NCI-H1048 (cell line): ENCODE measurements around the gene NAV2.
"Not testable (repeated sequence)": the region's sequence is repeated elsewhere in the genome, so short reads cannot be mapped to it uniquely, and the experiment has no call there.

ENCODE experiments used
- DNase-seq: peaks from one replicate; lab custom pipeline; 2025; lab: John Stamatoyannopoulos, UW

Gene NAV2

GRCh38 chr11:20006618-20007017 lies 294.0 kb downstream of the NAV2 start:
- not testable (repeated sequence) for DNase-seq

DNA sequence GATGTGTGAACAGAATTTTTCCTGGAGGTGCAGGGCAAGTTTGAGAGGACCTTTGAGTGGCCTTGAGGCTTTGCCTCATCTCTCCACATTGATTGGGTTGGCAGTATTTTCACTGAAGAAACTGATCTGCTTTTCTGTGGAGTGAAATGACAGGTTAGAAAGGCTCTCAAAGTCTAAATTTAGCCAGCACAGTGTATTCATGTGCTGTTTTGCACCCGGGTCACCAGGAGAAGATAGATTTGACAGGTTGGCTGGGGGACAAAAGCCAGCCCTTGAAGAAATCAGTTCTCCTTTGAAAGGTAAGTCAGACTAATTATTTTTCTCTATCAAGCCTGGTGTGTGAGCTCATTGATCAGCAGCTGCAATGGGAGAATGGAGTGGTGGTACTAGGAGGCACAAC lies 294.7 kb downstream of the NAV2 start:
- DNase-seq, result no peak

DNA sequence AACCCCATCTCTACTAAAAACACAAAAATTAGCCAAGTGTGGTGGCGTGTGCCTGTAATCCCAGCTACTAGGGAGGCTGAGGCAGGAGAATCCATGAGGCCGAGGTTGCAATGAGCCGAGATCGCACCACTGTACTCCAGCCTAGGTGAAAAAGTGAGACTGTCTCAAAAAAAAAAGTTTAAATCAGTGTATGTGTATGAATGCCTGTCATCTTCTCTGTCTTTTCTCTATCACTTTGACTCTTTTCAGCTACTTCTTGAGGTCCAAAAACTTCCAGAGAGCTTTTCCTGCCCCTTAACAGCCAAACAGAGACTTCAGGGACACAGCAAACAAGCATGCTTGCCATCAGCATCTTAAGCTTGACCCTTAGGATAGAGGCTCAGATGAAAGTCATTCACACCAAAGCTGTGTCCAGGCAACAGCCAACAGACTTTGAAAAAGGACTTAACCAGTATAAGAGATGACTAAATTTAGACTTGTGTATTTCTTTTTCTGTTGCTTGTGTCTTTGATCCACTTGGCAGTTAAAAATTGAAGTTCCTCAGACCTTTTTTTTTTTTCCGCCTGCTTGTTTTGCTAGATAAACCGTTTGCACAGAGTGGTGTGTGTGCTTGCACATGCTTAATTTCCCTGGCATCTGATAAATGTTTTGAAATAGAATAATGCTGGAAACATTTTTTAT lies 295.7 kb downstream of the NAV2 start:
- no peak for DNase-seq

DNA sequence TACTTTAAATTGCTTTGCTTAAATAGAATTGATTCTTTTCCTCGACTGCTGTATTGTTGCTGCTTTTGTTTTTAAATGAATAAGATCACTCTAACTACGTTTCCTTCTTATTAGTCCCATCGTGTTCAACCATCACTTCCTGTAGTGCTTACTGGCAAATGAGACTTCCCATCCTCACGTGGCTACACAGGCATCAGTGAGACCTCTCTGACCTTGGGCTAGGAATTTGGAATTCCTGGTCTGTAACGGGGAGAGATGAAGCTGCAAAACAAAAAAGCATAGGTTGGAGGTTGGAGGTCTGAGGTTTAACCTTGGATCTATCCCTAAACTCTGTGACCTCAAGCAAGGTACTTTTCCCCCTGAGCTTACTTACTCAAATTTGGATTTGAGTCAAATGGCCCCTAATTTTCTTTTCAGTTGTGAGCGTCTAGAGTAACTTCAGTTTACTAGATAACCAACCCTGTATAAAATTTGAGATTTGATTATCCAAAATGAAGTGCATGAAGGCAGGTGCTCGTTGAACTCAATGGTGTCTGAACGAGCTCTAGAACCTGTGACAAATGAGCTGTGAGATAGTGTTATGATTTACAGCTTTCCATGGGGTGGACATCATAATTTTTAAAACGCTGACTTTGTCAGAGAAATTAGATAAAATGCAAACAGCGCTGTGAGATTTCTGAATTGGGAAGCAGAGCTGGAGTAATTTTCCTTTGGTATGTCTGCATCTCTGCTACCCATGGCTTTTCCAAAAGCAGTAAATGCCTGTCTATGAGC lies 296.4 kb downstream of the NAV2 start:
- no peak for DNase-seq

DNA sequence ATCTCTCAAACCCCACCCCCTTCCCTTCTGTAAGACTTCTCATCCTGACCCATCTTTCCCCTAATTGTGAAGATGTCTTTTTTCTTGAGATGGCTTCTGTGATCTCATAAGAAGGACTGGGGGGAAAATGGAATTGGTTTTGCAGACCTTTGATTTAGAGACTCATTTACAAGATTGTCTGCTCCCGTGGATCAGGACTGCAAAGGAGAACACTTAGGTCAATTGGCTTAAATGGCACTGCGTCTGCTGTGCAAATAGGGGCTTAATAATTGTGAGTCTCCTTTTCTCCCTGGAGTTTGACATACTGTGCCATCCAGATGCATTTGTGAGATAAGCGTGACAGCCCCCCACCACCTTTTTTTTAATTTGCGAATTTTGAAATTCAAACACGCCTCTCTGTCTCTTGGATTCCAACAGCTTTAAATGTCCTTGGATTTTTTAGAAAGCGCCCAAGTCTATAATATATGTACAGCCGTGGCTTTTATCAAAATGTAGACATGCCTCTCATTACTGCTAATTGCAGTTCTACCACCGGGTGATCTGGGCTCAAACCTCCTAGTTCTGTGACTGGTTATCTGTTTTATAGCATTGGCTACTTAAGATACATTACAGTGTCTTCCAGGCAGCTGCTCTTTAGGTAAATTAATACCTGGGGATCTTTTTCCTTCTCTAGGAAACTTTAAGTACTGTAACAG lies 297.7 kb downstream of the NAV2 start:
- DNase-seq, result no peak

DNA sequence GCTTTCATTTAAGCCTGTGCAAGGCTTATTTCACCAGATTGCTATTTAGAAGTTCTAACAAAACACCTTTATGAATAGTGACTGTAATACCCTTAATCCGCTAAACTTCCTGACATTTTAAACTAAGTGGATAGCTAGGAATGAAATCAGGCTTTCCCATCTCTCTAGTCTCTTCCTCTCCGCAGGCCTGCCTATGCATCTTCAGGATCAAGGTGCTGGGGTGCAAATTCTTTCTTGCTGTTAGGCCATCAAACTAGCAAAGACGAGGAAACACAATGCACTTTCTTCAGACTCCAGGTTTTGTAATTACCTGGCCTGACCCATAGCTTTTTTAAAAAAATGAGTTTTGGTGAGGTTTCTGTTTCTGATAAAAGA lies 298.2 kb downstream of the NAV2 start:
- no peak for DNase-seq

- no peak for DNase-seq
These were observed 298.8 kb downstream of the NAV2 start for GRCh38 chr11:20011307-20011951.

DNA sequence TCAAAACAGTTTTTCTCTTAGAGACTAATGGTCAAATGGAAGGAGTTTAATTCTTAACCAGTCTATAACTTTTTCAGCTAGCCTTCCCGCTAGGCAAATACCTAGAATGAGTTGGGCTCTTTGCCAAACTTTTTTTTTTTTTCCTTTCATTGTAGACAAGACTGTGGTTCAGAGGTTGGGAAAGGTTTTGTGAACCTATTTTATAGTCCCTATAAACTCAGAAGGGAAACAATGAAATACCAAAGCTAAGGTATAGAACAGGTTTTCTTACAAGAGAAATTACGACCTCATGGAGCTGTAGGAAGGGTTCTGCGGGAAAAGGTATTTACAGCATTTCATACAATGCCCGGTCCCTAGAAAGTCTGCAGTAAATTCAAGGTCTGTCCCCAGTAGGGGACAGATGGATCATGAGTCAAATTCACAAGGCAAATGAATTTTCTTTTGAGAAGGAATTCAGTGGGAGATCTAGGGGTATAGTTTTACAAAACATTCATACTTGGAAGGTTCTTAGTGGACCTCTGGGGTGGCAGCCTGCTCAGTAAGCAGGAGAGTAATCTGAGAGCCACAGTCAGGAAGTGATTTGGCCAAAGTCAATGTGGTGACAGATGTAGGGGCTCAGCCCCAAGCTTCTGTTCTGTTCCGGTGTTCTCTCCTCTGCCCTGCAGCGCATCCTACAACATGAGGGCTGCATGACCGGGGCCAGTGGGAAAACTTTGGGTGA lies 300.9 kb downstream of the NAV2 start:
- DNase-seq, result no peak

DNA sequence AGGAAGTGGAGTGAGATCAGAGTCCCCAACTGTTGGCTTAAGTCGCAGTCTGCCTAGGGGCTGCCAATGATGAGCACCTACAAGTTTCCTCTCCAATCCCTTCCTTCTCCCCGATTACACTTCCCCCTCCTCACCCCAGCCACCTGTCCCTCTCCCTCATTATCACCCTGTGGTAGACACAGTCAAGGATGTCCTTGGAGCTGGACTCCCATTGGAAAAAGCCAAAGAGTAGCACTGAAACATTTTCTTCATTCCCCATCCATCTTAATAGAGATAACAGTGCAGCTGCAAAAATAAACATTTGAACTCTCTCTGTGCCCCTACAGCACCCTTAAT lies 301.4 kb downstream of the NAV2 start:
- no peak for DNase-seq

- no peak for DNase-seq
These were observed 302.5 kb downstream of the NAV2 start for GRCh38 chr11:20015101-20015500.

- DNase-seq, result no peak
These were observed 303.1 kb downstream of the NAV2 start for GRCh38 chr11:20015529-20016427.

DNA sequence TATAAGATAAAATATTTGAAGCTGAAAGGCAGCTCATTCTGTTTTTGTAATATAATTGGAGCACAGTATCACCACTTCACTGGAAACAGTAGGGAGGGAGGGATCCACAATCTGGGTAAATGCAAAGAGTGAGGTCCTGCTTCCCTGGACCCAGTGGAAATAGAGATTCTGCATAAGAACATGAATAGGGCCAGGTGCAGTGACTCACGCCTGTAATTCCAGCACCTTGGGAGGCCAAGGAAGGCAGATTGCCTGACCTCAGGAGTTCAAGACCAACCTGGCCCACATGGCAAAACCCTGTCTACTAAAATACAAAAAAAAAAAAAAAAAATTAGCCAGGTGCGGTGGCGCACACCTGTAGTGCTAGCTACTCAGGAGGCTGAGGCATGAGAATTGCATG lies 303.9 kb downstream of the NAV2 start:
- DNase-seq, result no peak

GRCh38 chr11:20017320-20017719 lies 304.7 kb downstream of the NAV2 start:
- DNase-seq, result no peak

GRCh38 chr11:20020198-20020597 lies 307.6 kb downstream of the NAV2 start:
- no peak for DNase-seq

DNA sequence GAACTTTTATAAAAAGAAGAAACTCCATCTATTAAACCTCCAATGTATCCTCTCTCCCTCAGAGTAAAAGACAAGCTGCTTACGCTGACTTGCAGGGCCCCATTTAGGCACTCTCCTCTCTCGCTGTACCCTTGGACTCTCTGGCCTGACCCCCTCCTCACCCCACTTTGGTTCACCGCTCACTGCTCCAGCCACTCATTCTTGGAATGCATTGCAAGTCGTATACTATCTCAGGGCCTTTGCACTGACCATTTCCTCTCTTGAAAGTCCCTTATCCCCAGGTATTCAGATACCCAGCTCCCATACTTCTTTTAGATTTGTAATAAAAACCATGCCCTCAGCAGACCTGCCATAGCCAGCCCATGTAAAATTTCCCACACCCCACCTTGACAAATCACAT lies 308.1 kb downstream of the NAV2 start:
- no peak for DNase-seq

GRCh38 chr11:20021212-20021611 lies 308.6 kb downstream of the NAV2 start:
- no peak for DNase-seq

GRCh38 chr11:20021771-20022362 lies 309.2 kb downstream of the NAV2 start:
- no peak for DNase-seq

DNA sequence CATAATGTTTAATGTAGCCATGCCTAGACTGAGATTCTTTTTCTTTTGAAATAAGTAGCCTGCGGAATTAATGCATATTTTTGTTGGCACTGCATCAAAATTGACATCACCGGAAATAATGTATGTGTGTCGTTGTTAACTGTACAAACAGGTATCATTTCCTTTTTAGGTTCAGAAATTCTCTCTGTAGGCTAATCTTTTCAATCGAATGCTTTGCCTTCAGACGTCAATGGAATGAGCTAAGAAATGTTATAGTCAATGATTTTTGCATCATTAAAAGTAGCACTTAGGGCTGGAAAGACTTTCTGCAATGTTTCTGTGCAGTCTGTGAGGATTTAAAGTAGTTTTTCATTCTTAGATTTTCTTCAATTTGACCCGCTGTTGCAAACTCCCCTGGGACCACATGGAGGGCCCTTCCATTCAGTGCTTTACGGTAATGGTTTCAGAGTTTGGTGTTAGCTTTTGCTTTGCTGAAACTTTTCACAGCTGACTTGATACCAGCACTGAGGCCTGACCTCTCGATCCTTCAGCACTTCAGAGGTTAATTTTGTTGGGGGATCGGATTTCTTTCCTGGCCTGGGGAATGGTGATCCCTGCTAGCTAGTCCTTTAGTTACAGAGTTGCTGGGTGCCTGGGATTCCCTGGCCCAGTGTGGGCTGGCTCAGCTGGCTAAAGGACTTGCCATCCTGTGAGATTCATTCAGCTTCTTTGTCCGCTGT lies 309.9 kb downstream of the NAV2 start:
- DNase-seq, result no peak

- DNase-seq, result no peak
These were observed 310.4 kb downstream of the NAV2 start for GRCh38 chr11:20023082-20023426.
